HepG2 (cell line): ENCODE measurements around the gene TAMALIN. TPM values are rescaled to one million over a fixed set of nuclear protein-coding genes. Genes with fewer than 3 reads are reported as not detected.

Source experiments
- ATAC-seq: fragments of 200-7000 bp; cut with Tn5 transposase; 3 replicates; pipeline ENCODE4 v1.9.1; 2020; ENCODE audit warnings: mild to moderate bottlenecking, moderate library complexity
- Bru-seq: library from RNA; stranded (reverse); fragments of 400-500 nt; gene quantifications from one replicate; lab custom pipeline; 2021; lab: Mats Ljungman, UMichigan
- BruChase-seq, 2 experiments: library from RNA; stranded (reverse); fragments of 400-500 nt; gene quantifications; one replicate each; lab custom pipeline; 2021; lab: Mats Ljungman, UMichigan
- BruUV-seq: library from RNA; stranded (reverse); fragments of 400-500 nt; replicated peaks from 2 replicates; lab custom pipeline; 2021; lab: Mats Ljungman, UMichigan
- CTCF ChIA-PET: fragments of 300-600 bp; formaldehyde crosslinking; extraction: SDS; loops from one replicate; lab custom pipeline; 2021; ENCODE audit warnings: low total read pairs, inconsistent platforms, low intra/inter-chr PET ratio; lab: Yijun Ruan, JAX
- POLR2A ChIA-PET: fragments of 350-600 bp; sonication (Branson Sonifier 250); formaldehyde crosslinking; loops from one replicate; lab custom pipeline; 2020; ENCODE audit warnings: antibody characterized with exemption, inconsistent platforms; lab: Yijun Ruan, JAX
- DNase-seq: peaks from one replicate; pipeline ENCODE4 v3.0.0-alpha.2; 2015; ENCODE audit warnings: low spot score
- FAIRE-seq: peaks from 3 replicates; lab custom pipeline; 2011; peaks lifted over from hg19 to GRCh38; lab: Jason Lieb, UNC
- H2AFZ ChIP-seq: one replicate; pipeline ENCODE4 v1.6.1; 2011; ENCODE audit warnings: low read length, inconsistent platforms
- H3K27ac ChIP-seq: fragments of 300-600 bp; 3 replicates; pipeline ENCODE4 v1.8.0; 2011; ENCODE audit warnings: mixed run types, mild to moderate bottlenecking, mixed read lengths, low read length, inconsistent platforms; ENCODE audit not compliant: insufficient read depth; ENCODE audit errors: extremely low read length
- H3K27me3 ChIP-seq, 2 experiments: fragments of 200-600 bp in 1 of 2; 2 replicates in 1 of 2; 3 replicates in 1 of 2; pipeline versions ENCODE4 v1.6.0 to v1.8.0; 2011; ENCODE audit warnings: low read length in 2 of 2, mild to moderate bottlenecking in 2 of 2, moderate library complexity in 2 of 2, inconsistent platforms in 1 of 2; ENCODE audit not compliant: insufficient read depth in 2 of 2, control insufficient read depth in 1 of 2
- H3K36me3 ChIP-seq, 2 experiments: fragments of 200-600 bp in 1 of 2; replicated peaks in 1 of 2; 2 replicates in 1 of 2; 3 replicates in 1 of 2; pipeline versions ENCODE4 v1.5.1 to v1.8.0; 2011; ENCODE audit warnings: low read length in 2 of 2, inconsistent platforms in 1 of 2; ENCODE audit not compliant: insufficient read depth in 2 of 2, control insufficient read depth in 1 of 2
- H3K4me1 ChIP-seq: 2 replicates; pipeline ENCODE4 v1.5.1; 2012; ENCODE audit warnings: low read length, inconsistent platforms; ENCODE audit not compliant: insufficient read depth
- H3K4me2 ChIP-seq: 2 replicates; pipeline ENCODE4 v1.6.0; 2011; ENCODE audit warnings: low read depth, low read length, inconsistent platforms
- H3K4me3 ChIP-seq, 3 experiments: fragments of 200-600 bp in 1 of 3; sonication (generic), shearing (Covaris generic) in 1 of 3; replicated peaks in 1 of 3; 2 replicates each; pipeline ENCODE4 v1.5.1; 2011 to 2016; ENCODE audit warnings: low read length in 3 of 3, inconsistent platforms in 2 of 3, low read depth in 2 of 3, mild to moderate bottlenecking in 2 of 3, control low read depth in 1 of 3, mixed read lengths in 1 of 3; ENCODE audit not compliant: insufficient read depth in 1 of 3
- H3K79me2 ChIP-seq: one replicate; pipeline ENCODE4 v1.6.1; 2011; ENCODE audit warnings: low read length, inconsistent platforms; ENCODE audit not compliant: insufficient read depth
- H3K9ac ChIP-seq: 2 replicates; pipeline ENCODE4 v1.6.0; 2011; ENCODE audit warnings: mild to moderate bottlenecking, low read depth, low read length, inconsistent platforms; ENCODE audit not compliant: insufficient read depth
- H3K9me3 ChIP-seq: 2 replicates; pipeline ENCODE4 v1.5.1; 2012; ENCODE audit warnings: mild to moderate bottlenecking, low read length
- H4K20me1 ChIP-seq: 2 replicates; pipeline ENCODE4 v1.6.0; 2011; ENCODE audit warnings: inconsistent platforms, mild to moderate bottlenecking, low read length, moderate library complexity; ENCODE audit not compliant: insufficient read depth
- FOXO1 ChIP-seq: sonication (generic); formaldehyde crosslinking; IDR thresholded peaks from 2 replicates; pipeline ENCODE4 v1.4.0; 2020; ENCODE audit warnings: missing genetic modification reagents
- ZNF629 ChIP-seq: sonication (generic); formaldehyde crosslinking; conservative IDR thresholded peaks from 2 replicates; pipeline ENCODE4 v1.5.0; 2020; ENCODE audit warnings: missing genetic modification reagents
- ZNF777 ChIP-seq: sonication (generic); formaldehyde crosslinking; IDR thresholded peaks from 2 replicates; pipeline ENCODE4 v1.4.0; 2020; ENCODE audit warnings: missing genetic modification reagents
- WGBS: methylation state at CpG from one replicate; pipeline ENCODE4 v1.1.6; 2017; ENCODE audit warnings: low lambda C conversion rate; 5-methylcytosine and 5-hydroxymethylcytosine counted together
- in situ Hi-C: cut with HindIII; loops from 2 replicates; pipeline ENCODE4 v1.10.0; 2017; ENCODE audit warnings: low pct_unique_long_range_greater_than_20kb; ENCODE audit not compliant: extremely low pct_ligation_motif_present
- intact Hi-C: fragments of 100-400 bp; cut with micrococcal nuclease; formaldehyde crosslinking; loops from one replicate; pipeline ENCODE4 v1.10.0; 2022; ENCODE audit not compliant: unreplicated experiment
- long read RNA-seq, 2 experiments: library from RNA in 1 of 2; library from polyadenylated mRNA in 1 of 2; stranded (forward) in 1 of 2; unstranded in 1 of 2; transcript quantifications; one replicate each; pipeline ENCODE4 v2.0.0, GENCODE V29; 2019 to 2022
- polyA minus RNA-seq, 3 experiments: library from RNA; depleted of rRNA, polyadenylated mRNA; stranded (reverse); fragments of >200 nt; gene quantifications; 2 replicates each; pipeline ENCODE4 v1.2.3, GENCODE V29; 2011; ENCODE audit warnings: low replicate concordance in 1 of 3
- polyA plus RNA-seq, 8 experiments: library from polyadenylated mRNA; depleted of rRNA in 3 of 8; stranded (reverse) in 7 of 8; unstranded in 1 of 8; fragments of >200 nt; fragmentation: Illumina TruSeq in 4 of 8; extraction: Trizol in 4 of 8; gene quantifications; 2 replicates each; pipeline versions ENCODE4 v1.2.1 to v1.2.3, GENCODE V29; 2011 to 2016; ENCODE audit warnings: low read depth in 4 of 8, missing spikeins in 1 of 8, mixed read lengths in 1 of 8; ENCODE audit not compliant: insufficient read depth in 1 of 8
- total RNA-seq, 5 experiments: library from RNA; depleted of rRNA; stranded (reverse); fragments of >200 nt; fragmentation: Illumina TruSeq; extraction: Trizol; gene quantifications; 2 replicates each; pipeline ENCODE4 v1.2.3, GENCODE V29; 2016; ENCODE audit warnings: low read depth in 1 of 5

TAMALIN gene
- total RNA-seq (2016; rRNA removed; fragmentation: Illumina TruSeq; extraction: Trizol) (7.2 and 10.9 TPM in 2 replicates), polyA plus RNA-seq (2011; rRNA removed) (2.9 and 4.5 TPM in 2 replicates), polyA minus RNA-seq (2011; rRNA and poly(A)+ RNA removed; ENCODE audit: low replicate concordance) (0.21 and 6.7 TPM in 2 replicates), Bru-seq, nascent RNA (percentile 62 among the genes with signal in this experiment), BruChase-seq, experiment 1, labeled RNA remaining after a 6-hour chase (percentile 54 among the genes with signal in this experiment), BruChase-seq, experiment 2, labeled RNA remaining after a 2-hour chase (percentile 60 among the genes with signal in this experiment)
- total RNA-seq (2016; cell fraction: cytosol; rRNA removed; fragmentation: Illumina TruSeq; extraction: Trizol; ENCODE audit: low read depth) = 3.8 and 3.9 TPM in 2 replicates
- 5.9 and 12.2 TPM in 2 replicates for total RNA-seq (2016; cell fraction: insoluble cytoplasmic fraction; rRNA removed; fragmentation: Illumina TruSeq; extraction: Trizol)
- 6.3 and 7.1 TPM in 2 replicates for total RNA-seq (2016; cell fraction: membrane; rRNA removed; fragmentation: Illumina TruSeq; extraction: Trizol)
- 8.6 and 10.4 TPM in 2 replicates for total RNA-seq (2016; cell fraction: nucleus; rRNA removed; fragmentation: Illumina TruSeq; extraction: Trizol)
- 3.7 and 3.8 TPM in 2 replicates for polyA plus RNA-seq (2011; cell fraction: cytosol; rRNA removed)
- 7.5 and 12.9 TPM in 2 replicates for polyA plus RNA-seq (2011; cell fraction: nucleus; rRNA removed)
- 3.6 and 4.0 TPM in 2 replicates for polyA plus RNA-seq (2012)
- 0.84 and 1.5 TPM in 2 replicates for polyA plus RNA-seq (2016; cell fraction: cytosol; fragmentation: Illumina TruSeq; extraction: Trizol; ENCODE audit: low read depth)
- 5.5 TPM in 2 replicates for polyA plus RNA-seq (2016; cell fraction: insoluble cytoplasmic fraction; fragmentation: Illumina TruSeq; extraction: Trizol; ENCODE audit: low read depth)
- polyA plus RNA-seq (2016; cell fraction: membrane; fragmentation: Illumina TruSeq; extraction: Trizol; ENCODE audit: low read depth) = 2.0 and 2.7 TPM in 2 replicates
- 17.1 and 20.1 TPM in 2 replicates for polyA plus RNA-seq (2016; cell fraction: nucleus; fragmentation: Illumina TruSeq; extraction: Trizol; ENCODE audit: insufficient read depth, low read depth)
- polyA minus RNA-seq (2011; cell fraction: cytosol; rRNA and poly(A)+ RNA removed) = 1.3 and 2.7 TPM in 2 replicates
- 4.9 and 8.2 TPM in 2 replicates for polyA minus RNA-seq (2011; cell fraction: nucleus; rRNA and poly(A)+ RNA removed)
- long read RNA-seq, experiment 1, partial matches to known transcripts = 0 of 3 reads
- long read RNA-seq, experiment 1, other reads (novel, unspliced or antisense) = 3 of 3 reads
- long read RNA-seq, experiment 2, partial matches to known transcripts = 5 of 10 reads
- long read RNA-seq, experiment 2, other reads (novel, unspliced or antisense) = 1 of 10 reads

DNA sequence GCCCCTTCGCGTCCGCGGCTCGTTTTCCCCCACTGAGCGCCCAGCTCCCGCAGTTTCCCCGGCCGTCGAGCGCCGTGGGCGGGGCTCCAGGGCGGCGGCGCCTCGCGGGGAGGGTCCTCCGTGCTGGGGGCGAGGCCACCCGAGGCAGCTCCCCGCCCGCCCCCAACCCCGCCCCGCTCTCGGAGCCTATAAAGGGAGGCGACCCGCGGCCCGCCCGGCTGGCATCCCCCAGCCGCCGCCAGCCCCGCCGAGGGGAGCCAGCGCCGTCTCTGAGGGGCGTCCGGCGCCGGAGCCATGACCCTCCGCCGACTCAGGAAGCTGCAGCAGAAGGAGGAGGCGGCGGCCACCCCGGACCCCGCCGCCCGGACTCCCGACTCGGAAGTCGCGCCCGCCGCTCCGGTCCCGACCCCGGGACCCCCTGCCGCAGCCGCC lies at the start of gene TAMALIN:
Gene TAMALIN, plus strand, starts transcription at position 221 of the 432 bp plus-strand sequence. Its CDS starts 74 bp downstream, at position 295.
- peak within 1 kb of the TSS; percentile 36; the same call in 1 of the 2 replicates for H3K4me2 ChIP-seq
- H3K9ac ChIP-seq = peak within 1 kb of the TSS; percentile 25; the same call in 1 of the 2 replicates
- no TSS peak for BruUV-seq
- WGBS = 93% methylated on average over 6 of the region's 60 CpGs
- ChIA-PET POLR2A (interaction anchor here (0.9 kb wide), 1 partner anchor 16 kb away, joined by 3 read pairs; no protein-coding TSS in a partner anchor), CTCF (interaction anchor here (1.1 kb wide), 1 partner anchor 14 kb away, joined by 3 read pairs; no protein-coding TSS in a partner anchor)
- H4K20me1 ChIP-seq = no peaks in the 10 kb centered on the region
- ATAC-seq = no peak
- no peak for FAIRE-seq
- TF ChIP-seq ZNF629 (CRISPR knock-in tag) (no peak), FOXO1 (no peak), ZNF777 (CRISPR knock-in tag) (peak; percentile 58; the same call in 1 of the 2 replicates)
- H3K27ac ChIP-seq = no peak within 1 kb of the TSS
- peak within 1 kb of the TSS; percentile 22 to 55 (median 50); a peak in 3 of 6 replicates for H3K4me3 ChIP-seq
- intact Hi-C loops (no loop called here), in situ Hi-C loops (no loop called here)
- no peaks in the 10 kb centered on the region for H3K9me3 ChIP-seq
- no peak within 1 kb of the TSS for H2AFZ ChIP-seq
- peaks cover 39% of the 10 kb centered on the region for H3K4me1 ChIP-seq
- 0 out of 5 replicates have a peak, but pooled peaks cover 0 to 1% of the 10 kb centered on the region in 2 experiments for H3K27me3 ChIP-seq
- no peaks in the 10 kb centered on the region for H3K79me2 ChIP-seq
- no peak for DNase-seq
- H3K36me3 ChIP-seq = no peaks in the 10 kb centered on the region
